Left ventricle myocardium superior (tissue), 1 donor: ENCODE data around the gene SMG7. TPM values are rescaled to one million over a fixed set of nuclear protein-coding genes. Genes with fewer than 3 reads are reported as not detected.

Source experiments
- total RNA-seq: library from RNA; stranded (reverse); fragmentation: NEBNext Ultra II Directional; extraction: Animal tissue kit (Norgen Biotek cat#: 25700); gene quantifications from one replicate; pipeline ENCODE4 v1.2.1, GENCODE V29; 2021
- donor health status: DM: no; HTN: yes; CAD: no; lungs with severe emphysema.

The SMG7 gene
- total RNA-seq, 1 donor from 2014 or later: 49.4 TPM

Other genes with a start within 250 kb of the SMG7 start
- gene NMNAT2, start 54.1 kb upstream of the SMG7 start, total RNA-seq: 1.2 TPM
- 5.8 TPM for gene NCF2, start 118.0 kb downstream of the SMG7 start, total RNA-seq
- 36.4 TPM for gene ARPC5, start 163.3 kb downstream of the SMG7 start, total RNA-seq
- not detected for gene APOBEC4, start 180.8 kb downstream of the SMG7 start, total RNA-seq